Measurements from ENCODE around the gene UBE3C.
"Not testable (repeated sequence)": the region's sequence is repeated elsewhere in the genome, so short reads cannot be mapped to it uniquely, and the experiment has no call there.

Gene UBE3C

GRCh38 chr7:157138424-157139110 is at the start of gene UBE3C:
Gene UBE3C (plus strand): TSS chr7:157138926. CDS start chr7:157139273, 347 bp downstream.
- DNase-seq, result peak; percentile 76

GRCh38 chr7:157089100-157089610 is 49.6 kb upstream of the UBE3C start:
- no peak for DNase-seq

- DNase-seq, result no peak
Observed at GRCh38 chr7:157090485-157091165, 48.1 kb upstream of the UBE3C start.

DNA sequence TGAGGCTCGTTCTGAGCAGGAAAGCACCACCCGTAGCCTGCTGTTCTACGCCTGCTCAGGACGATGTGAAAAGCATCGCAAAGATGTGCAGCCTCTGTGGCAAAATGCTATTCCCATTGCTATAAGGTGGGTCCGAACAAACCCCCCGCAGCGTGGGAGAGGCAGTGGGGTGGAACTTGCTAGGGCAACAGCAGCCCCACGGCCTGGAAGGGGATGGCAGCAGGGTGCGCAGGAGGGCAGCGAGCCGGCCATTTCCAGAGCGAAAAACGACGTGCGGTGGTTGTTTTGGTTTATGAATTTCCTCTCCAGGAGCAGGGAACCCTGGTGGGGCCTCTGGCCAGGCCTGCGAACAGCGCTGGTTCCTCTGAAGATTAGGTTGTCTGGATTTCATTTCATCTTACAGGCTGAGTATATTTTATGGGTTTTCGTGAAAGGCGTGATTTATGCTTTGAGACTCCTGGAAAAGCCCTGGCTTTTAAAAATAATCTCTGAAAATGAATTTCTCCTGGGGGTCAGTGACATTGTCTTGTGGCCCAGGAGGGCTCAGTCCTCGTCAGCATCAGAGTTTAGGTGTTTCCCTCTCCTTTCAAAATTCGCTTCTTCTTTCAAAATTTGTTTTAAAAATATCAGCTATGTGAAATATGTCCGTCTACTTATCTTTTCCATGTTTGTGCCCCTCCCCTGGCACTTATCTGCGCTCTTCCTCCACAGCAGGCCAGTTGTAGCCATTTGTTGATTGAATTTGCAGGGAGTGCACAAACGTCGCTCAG is 42.3 kb upstream of the UBE3C start:
- no peak for DNase-seq

GRCh38 chr7:157097056-157097329 is 41.7 kb upstream of the UBE3C start:
- no peak for DNase-seq

GRCh38 chr7:157097569-157097968 is 41.2 kb upstream of the UBE3C start:
- DNase-seq, result no peak

DNA sequence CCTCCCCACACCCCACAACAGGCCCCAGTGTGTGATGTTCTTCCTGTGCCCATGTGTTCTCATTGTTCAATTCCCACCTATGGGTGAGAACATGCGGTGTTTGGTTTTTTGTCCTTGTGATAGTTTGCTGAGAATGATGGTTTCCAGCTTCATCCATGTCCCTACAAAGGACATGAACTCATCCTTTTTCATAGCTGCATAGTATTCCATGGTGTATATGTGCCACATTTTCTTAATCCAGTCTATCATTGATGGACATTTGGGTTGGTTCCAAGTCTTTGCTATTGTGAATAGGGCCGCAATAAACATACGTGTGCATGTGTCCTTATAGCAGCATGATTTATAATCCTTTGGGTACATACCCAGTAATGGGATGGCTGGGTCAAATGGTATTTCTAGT is 38.7 kb upstream of the UBE3C start:
- DNase-seq, result not testable (repeated sequence)

DNA sequence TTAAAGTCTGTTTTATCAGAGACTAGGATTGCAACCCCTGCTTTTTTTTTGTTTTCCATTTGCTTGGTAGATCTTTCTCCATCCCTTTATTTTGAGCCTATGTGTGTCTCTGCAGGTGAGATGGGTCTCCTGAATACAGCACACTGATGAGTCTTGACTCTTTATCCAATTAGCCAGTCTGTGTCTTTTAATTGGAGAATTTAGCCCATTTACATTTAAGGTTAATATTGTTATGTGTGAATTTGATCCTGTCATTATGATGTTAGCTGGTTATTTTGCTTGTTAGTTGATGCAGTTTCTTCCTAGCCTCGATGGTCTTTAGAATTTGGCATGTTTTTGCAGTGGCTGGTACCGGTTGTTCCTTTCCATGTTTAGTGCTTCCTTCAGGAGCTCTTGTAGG is 35.1 kb upstream of the UBE3C start:
- DNase-seq, result not testable (repeated sequence)

DNA sequence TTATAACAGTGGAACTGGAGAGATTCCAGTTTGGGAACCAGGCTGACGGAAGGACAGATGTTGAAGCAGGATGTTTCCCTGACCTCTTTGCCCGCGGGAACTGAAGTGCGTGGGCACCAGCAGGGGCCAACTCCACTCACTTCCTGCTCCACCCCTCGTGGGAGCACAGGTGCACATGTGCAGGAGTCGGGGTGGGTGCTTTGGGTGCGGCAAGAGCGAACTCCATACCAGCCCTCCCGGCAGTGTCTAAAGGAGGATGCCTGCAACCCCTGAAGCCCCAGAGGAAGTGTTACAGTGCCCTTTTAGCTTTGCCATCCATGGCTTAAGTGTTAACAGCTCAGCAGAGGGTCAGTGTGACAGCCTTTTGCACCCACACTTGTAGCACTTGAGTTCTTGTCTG is 27.4 kb upstream of the UBE3C start:
- DNase-seq, result no peak

- no peak for DNase-seq
Observed at GRCh38 chr7:157112706-157113105, 26.0 kb upstream of the UBE3C start.

- DNase-seq, result no peak
Observed at GRCh38 chr7:157113607-157114006, 25.1 kb upstream of the UBE3C start.

GRCh38 chr7:157116762-157117161 is 22.0 kb upstream of the UBE3C start:
- DNase-seq, result no peak

DNA sequence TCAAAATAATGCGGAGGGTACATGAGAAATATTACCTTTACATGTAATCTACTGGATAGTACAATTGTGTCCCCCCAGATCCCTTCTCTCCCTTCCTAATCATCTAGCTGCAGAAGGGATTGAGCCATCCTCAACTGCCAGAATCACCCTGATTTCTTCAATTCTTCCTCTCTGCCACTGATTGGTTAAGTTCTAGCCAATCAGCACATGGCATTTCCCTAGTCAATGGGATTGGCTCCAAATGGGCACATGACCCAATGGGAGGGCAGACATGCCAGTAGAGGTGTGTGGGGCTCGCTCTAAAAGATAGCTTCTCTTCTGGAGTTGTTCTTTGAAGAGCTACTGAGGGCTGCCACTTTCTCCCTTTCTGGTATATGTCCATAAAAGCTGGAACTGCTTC is 20.9 kb upstream of the UBE3C start:
- no peak for DNase-seq

DNA sequence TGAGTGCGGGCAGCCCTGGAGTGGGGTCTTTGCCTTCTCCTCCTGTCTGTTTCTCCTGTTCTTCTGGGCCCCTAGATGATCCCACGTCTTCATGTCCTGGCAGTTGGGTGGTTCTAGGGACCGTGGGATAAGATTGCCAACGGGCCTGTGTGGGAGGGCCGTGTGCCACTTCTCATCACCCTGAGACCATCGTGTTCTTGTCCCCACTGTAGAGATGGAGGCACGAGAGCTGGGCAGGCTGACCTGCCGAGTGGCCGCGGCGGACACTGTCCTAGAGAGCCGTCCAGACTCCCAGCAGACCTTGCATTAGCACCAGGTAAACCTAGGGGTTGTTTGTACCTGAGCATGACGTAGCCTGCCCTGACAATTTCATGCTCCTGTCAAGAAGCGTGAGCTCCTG is 18.5 kb upstream of the UBE3C start:
- no peak for DNase-seq

DNA sequence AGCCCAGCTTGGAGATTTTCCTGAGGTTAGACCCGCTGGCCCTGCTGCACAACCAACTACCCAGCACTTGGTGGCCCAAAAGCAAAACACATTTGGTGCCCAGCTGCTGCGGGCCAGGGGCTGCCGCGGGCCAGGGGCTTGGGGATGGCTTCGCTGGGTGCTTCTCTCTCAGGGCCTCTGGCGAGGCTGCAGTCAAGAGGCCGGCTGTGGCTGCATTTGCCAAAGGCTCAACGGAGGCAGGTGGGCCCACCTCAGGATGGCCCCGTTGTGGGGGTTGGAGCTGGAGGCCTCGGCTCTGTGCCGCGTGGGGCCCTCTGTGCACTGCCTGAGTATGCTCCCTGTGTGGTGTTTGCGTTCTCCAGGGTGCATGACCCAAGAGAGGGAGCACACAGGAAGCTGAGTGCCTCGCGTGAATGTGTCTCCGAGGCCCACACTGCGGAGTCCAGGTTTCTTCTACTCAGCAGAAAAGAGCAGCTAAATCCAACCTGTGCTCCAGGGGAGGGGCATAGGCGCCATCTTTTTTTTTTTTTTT is 17.5 kb upstream of the UBE3C start:
- no peak for DNase-seq

DNA sequence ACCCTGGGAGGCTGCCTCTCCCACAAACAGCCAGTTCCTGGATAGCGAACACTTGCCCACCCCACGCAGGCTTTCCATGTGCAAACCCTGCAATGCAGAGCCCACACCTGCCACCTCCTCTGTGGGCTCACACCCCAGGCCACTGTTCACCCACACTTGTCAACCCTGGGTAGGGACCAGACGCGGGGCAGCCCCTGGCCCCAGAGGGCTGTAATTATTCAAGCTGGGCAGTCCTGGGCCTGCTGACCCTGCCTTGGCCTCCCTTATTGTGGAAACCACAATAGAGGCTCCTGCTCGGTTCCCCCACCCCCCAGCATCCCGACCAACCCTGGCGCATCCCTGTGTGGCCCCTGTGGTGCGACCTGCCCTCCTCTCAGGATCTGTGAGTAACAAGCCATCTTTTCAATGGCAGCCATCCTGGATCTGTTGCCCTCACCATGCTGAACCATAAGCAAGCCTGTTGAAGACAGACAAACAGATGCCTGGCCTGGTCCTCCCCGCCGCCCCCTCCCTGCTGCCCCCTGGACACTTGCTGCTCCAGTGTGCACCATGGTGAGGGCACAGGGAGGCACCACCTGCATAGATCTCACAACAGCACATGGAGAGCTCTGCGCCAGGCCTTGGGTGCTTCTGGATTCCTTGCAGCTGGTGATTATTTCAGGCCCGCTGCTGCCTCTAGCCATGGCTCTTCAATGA is 15.8 kb upstream of the UBE3C start:
- no peak for DNase-seq

- DNase-seq, result no peak
Observed at GRCh38 chr7:157124690-157125089, 14.0 kb upstream of the UBE3C start.

GRCh38 chr7:157125376-157126223 is 13.1 kb upstream of the UBE3C start:
- DNase-seq, result no peak

DNA sequence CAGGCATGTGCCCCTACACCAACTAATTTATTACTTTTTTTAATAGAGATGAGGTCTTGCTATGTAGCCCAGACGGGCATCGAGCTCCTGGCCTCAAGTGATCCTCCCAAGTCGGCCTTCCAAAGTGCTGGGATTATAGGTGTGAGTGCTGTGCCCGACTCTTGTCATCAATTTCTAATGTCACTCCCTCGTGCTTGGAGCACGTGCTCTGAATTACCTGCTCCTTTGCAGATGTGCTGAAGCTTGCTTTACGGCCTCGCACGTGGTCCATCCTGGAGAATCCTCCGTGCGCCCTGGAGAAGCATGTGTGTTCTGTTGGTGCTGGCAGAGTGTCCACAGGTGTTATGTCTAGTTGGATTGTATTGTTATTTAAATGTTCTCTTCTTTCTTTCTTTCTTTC is 11.8 kb upstream of the UBE3C start:
- no peak for DNase-seq

DNA sequence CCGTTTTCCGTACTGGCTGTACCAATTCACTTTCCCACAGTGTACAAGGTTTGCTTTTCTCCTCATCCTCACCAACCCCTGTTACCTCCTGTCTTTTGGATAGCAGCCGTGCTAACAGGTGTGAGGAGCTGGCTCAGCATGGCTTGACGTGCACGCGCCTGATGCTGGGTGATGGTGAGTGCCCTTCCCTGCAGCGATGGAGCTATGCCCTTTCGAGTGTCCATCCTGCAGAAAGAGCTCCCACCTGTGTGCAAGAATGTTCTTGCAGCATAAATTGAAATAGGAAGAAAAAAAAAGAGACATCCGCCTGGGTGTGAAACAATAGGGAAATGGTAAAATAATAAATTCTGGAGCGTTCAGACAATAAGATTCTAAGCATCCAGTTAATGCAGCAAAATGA is 9.5 kb upstream of the UBE3C start:
- no peak for DNase-seq

DNA sequence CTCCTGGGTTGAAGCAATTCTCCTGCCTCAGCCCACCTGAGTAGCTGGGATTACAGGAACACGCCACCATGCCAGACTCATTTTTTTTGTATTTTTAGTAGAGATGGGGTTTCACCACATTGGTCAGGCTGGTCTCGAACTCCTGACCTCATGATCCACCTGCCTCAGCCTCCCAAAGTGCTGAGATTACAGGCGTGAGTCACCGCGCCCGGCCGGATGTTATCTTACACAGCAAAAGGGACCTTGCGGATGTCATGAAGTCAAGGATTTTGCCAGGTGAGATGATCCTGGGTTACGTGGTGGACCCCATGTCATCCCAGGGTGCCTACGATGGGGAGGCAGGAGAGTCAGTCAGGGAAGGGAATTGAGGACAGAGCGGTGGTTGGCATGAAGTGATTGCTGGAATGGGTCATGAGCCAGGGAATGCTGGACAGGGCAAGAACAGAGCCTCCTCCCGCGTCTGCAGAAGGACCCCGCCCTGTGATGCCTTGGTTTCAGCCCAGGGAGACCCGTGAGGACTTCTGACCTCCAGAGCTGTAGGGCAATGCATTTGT is 8.7 kb upstream of the UBE3C start:
- no peak for DNase-seq

- DNase-seq, result not testable (repeated sequence)
Observed at GRCh38 chr7:157130849-157131248, 7.9 kb upstream of the UBE3C start.
